Mesenchymal stem cell (in vitro differentiated cells and primary cell): Measurements from ENCODE around the gene GANC.

Experiments
- DNase-seq: peaks from one replicate; pipeline ENCODE4 v3.0.0-alpha.2; 2013
- H2AFZ ChIP-seq: one replicate; pipeline ENCODE4 v1.6.1; 2013; ENCODE audit warnings: low read depth, mild to moderate bottlenecking, control low read depth, inconsistent platforms, low read length, moderate library complexity
- H2AK5ac ChIP-seq: 2 replicates; pipeline ENCODE4 v1.6.1; 2013; ENCODE audit warnings: low read length, moderate library complexity, mild to moderate bottlenecking, inconsistent platforms; ENCODE audit not compliant: severe bottlenecking
- H2BK120ac ChIP-seq: one replicate; pipeline ENCODE4 v1.6.1; 2013; ENCODE audit warnings: low read depth, mild to moderate bottlenecking, inconsistent platforms, low read length, moderate library complexity
- H2BK12ac ChIP-seq, 2 experiments: one replicate each; pipeline ENCODE4 v1.6.1; 2013; ENCODE audit warnings: inconsistent platforms in 2 of 2, low read length in 2 of 2, mild to moderate bottlenecking in 2 of 2, moderate library complexity in 2 of 2, control low read depth in 1 of 2
- H2BK15ac ChIP-seq: one replicate; pipeline ENCODE4 v1.6.1; 2013; ENCODE audit warnings: mild to moderate bottlenecking, low read depth, inconsistent platforms; ENCODE audit not compliant: poor library complexity, severe bottlenecking
- H2BK5ac ChIP-seq: 2 replicates; pipeline ENCODE4 v1.6.1; 2013; ENCODE audit warnings: low read depth, mild to moderate bottlenecking, low read length, control low read depth, inconsistent platforms; ENCODE audit not compliant: poor library complexity, severe bottlenecking
- H3K14ac ChIP-seq, 2 experiments: one replicate each; pipeline ENCODE4 v1.6.1; 2013; ENCODE audit warnings: inconsistent platforms in 2 of 2, low read length in 2 of 2, control low read depth in 1 of 2, mild to moderate bottlenecking in 1 of 2, moderate library complexity in 1 of 2
- H3K18ac ChIP-seq, 2 experiments: one replicate each; pipeline ENCODE4 v1.6.1; 2013; ENCODE audit warnings: inconsistent platforms in 2 of 2, low read length in 2 of 2, control low read depth in 1 of 2, low read depth in 1 of 2, mild to moderate bottlenecking in 1 of 2
- H3K23ac ChIP-seq, 2 experiments: one replicate each; pipeline ENCODE4 v1.6.1; 2013; ENCODE audit warnings: inconsistent platforms in 2 of 2, low read length in 2 of 2, mild to moderate bottlenecking in 2 of 2, moderate library complexity in 2 of 2, control low read depth in 1 of 2
- H3K27ac ChIP-seq: 2 replicates; pipeline ENCODE4 v1.5.1; 2013; ENCODE audit warnings: mild to moderate bottlenecking, moderate library complexity, low read length, control low read depth, inconsistent platforms; ENCODE audit not compliant: poor library complexity, severe bottlenecking
- H3K27me3 ChIP-seq, 2 experiments: 2 replicates each; pipeline versions ENCODE4 v1.6.1 to v1.7.0; 2013; ENCODE audit warnings: low read length in 2 of 2, mild to moderate bottlenecking in 2 of 2, moderate library complexity in 2 of 2, control low read depth in 1 of 2, inconsistent platforms in 1 of 2; ENCODE audit not compliant: control insufficient read depth in 1 of 2, insufficient read depth in 1 of 2
- H3K36me3 ChIP-seq, 2 experiments: 2 replicates each; pipeline versions ENCODE4 v1.6.1 to v1.7.0; 2013; ENCODE audit warnings: low read length in 2 of 2, control low read depth in 1 of 2, inconsistent platforms in 1 of 2, low read depth in 1 of 2, mild to moderate bottlenecking in 1 of 2; ENCODE audit not compliant: insufficient read depth in 2 of 2, control insufficient read depth in 1 of 2
- H3K4ac ChIP-seq, 2 experiments: one replicate each; pipeline ENCODE4 v1.6.1; 2013; ENCODE audit warnings: inconsistent platforms in 2 of 2, low read length in 2 of 2, mild to moderate bottlenecking in 2 of 2, moderate library complexity in 2 of 2, control low read depth in 1 of 2, low read depth in 1 of 2
- H3K4me1 ChIP-seq: 2 replicates; pipeline ENCODE4 v1.6.1; 2013; ENCODE audit warnings: low read depth, low read length, control low read depth; ENCODE audit not compliant: control insufficient read depth, insufficient read depth
- H3K4me2 ChIP-seq: 2 replicates; pipeline ENCODE4 v1.6.1; 2013; ENCODE audit warnings: low read length, mild to moderate bottlenecking, inconsistent platforms; ENCODE audit not compliant: poor library complexity, severe bottlenecking
- H3K4me3 ChIP-seq, 2 experiments: 2 replicates each; pipeline versions ENCODE4 v1.5.1 to v1.7.0; 2013; ENCODE audit warnings: low read length in 2 of 2, mild to moderate bottlenecking in 2 of 2, control low read depth in 1 of 2, low read depth in 1 of 2; ENCODE audit not compliant: insufficient read depth in 1 of 2
- H3K79me1 ChIP-seq: replicated peaks from 2 replicates; pipeline ENCODE4 v1.6.1; 2013; ENCODE audit warnings: mild to moderate bottlenecking, control low read depth, low read length, inconsistent platforms; ENCODE audit not compliant: poor library complexity, severe bottlenecking
- H3K9ac ChIP-seq: 2 replicates; pipeline ENCODE4 v1.7.0; 2013; ENCODE audit warnings: mild to moderate bottlenecking, low read length, moderate library complexity
- H3K9me3 ChIP-seq: 2 replicates; pipeline ENCODE4 v1.7.0; 2013; ENCODE audit warnings: mild to moderate bottlenecking, low read length; ENCODE audit not compliant: control insufficient read depth
- H4K8ac ChIP-seq: one replicate; pipeline ENCODE4 v1.6.1; 2013; ENCODE audit warnings: inconsistent platforms, mild to moderate bottlenecking, low read length, moderate library complexity
- H4K91ac ChIP-seq: one replicate; pipeline ENCODE4 v1.6.1; 2013; ENCODE audit warnings: mild to moderate bottlenecking, low read length, inconsistent platforms
- WGBS: methylation state at CpG from one replicate; pipeline ENCODE4 v1.1.7; 2013; ENCODE audit warnings: mixed read lengths; 5-methylcytosine and 5-hydroxymethylcytosine counted together

GANC gene

DNA sequence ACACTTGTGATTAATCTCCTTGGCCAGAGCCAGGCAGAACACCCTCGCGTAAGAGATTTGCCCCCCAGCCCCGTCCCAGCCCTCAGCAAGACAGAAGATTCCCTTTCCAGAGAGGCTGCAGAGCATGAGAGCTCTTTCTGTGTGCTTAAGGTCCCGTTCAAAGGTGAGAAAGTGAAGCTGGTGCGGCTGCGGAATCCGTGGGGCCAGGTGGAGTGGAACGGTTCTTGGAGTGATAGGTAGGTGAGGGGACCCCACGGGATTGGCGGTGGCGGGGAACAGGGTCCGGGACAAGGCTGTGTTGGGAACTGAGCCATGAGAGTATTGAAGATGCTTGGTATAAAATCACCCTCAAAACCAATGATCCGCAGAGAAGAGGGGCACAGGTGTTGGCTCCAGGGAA, 121.1 kb downstream of the GANC start:
- H3K9me3 ChIP-seq, result no peaks in the 10 kb centered on the region
- no peak overlapping the region for H4K8ac ChIP-seq
- 84% methylated on average over 13 of the region's 13 CpGs for WGBS
- H2BK120ac ChIP-seq, result no peak overlapping the region
- H3K23ac ChIP-seq, result no peak overlapping the region
- no peak overlapping the region for H3K9ac ChIP-seq
- H4K91ac ChIP-seq, result no peak overlapping the region
- H3K4me1 ChIP-seq, result peaks cover 3% of the 10 kb centered on the region
- H3K18ac ChIP-seq, result peak overlapping the region in 1 of 2 experiments; percentile 11
- H3K27ac ChIP-seq, result no peak overlapping the region
- H3K36me3 ChIP-seq, result peaks cover 0 to 7% of the 10 kb centered on the region in 2 experiments
- no peak overlapping the region for H2BK15ac ChIP-seq
- H2BK12ac ChIP-seq, result peak overlapping the region in 1 of 2 experiments; percentile 18
- H3K79me1 ChIP-seq, result no peaks in the 10 kb centered on the region
- no peak for DNase-seq
- no peak overlapping the region for H3K4me2 ChIP-seq
- peaks cover 0 to 11% of the 10 kb centered on the region in 2 experiments for H3K27me3 ChIP-seq
- no peak overlapping the region for H2AFZ ChIP-seq
- H2BK5ac ChIP-seq, result no peak overlapping the region
- H2AK5ac ChIP-seq, result no peak overlapping the region
- no peak overlapping the region for H3K4ac ChIP-seq
- H3K4me3 ChIP-seq, result no peak overlapping the region
- no peak overlapping the region for H3K14ac ChIP-seq

DNA sequence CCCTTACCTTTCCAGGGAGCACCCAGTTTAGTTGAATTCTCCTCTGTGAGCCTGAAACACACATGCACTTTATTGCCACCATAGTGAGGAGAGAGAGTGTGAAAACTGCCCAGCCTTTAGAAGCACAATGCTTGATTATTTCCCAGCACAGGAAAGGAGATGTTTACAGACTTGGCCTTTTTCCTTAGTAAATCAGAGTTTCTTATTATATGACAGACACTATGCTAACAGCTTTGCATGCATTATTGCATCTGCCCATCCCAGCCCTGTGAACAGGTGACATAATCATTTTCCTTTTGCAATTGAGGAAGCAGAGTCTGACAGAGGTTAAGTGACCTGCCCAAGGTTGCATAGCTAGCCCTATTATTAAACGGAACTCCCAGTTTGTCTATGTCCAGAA, 122.8 kb downstream of the GANC start:
- H3K18ac ChIP-seq, result no peak overlapping the region
- H3K4me1 ChIP-seq, result peaks cover 3% of the 10 kb centered on the region
- no peak overlapping the region for H3K9ac ChIP-seq
- H3K27ac ChIP-seq, result no peak overlapping the region
- no peak overlapping the region for H3K4me3 ChIP-seq
- no peak overlapping the region for H2AK5ac ChIP-seq
- H2BK5ac ChIP-seq, result no peak overlapping the region
- H3K4ac ChIP-seq, result no peak overlapping the region
- H3K9me3 ChIP-seq, result no peaks in the 10 kb centered on the region
- WGBS, result 91% methylated on average over 1 of the region's 1 CpG
- no peak overlapping the region for H2BK12ac ChIP-seq
- no peak overlapping the region for H3K14ac ChIP-seq
- no peak overlapping the region for H3K23ac ChIP-seq
- peaks cover 0 to 8% of the 10 kb centered on the region in 2 experiments for H3K27me3 ChIP-seq
- no peak overlapping the region for H3K4me2 ChIP-seq
- H4K8ac ChIP-seq, result no peak overlapping the region
- H2AFZ ChIP-seq, result no peak overlapping the region
- no peak overlapping the region for H2BK15ac ChIP-seq
- DNase-seq, result no peak
- H3K36me3 ChIP-seq, result peaks cover 0 to 20% of the 10 kb centered on the region in 2 experiments
- no peak overlapping the region for H2BK120ac ChIP-seq
- H4K91ac ChIP-seq, result no peak overlapping the region
- no peaks in the 10 kb centered on the region for H3K79me1 ChIP-seq

DNA sequence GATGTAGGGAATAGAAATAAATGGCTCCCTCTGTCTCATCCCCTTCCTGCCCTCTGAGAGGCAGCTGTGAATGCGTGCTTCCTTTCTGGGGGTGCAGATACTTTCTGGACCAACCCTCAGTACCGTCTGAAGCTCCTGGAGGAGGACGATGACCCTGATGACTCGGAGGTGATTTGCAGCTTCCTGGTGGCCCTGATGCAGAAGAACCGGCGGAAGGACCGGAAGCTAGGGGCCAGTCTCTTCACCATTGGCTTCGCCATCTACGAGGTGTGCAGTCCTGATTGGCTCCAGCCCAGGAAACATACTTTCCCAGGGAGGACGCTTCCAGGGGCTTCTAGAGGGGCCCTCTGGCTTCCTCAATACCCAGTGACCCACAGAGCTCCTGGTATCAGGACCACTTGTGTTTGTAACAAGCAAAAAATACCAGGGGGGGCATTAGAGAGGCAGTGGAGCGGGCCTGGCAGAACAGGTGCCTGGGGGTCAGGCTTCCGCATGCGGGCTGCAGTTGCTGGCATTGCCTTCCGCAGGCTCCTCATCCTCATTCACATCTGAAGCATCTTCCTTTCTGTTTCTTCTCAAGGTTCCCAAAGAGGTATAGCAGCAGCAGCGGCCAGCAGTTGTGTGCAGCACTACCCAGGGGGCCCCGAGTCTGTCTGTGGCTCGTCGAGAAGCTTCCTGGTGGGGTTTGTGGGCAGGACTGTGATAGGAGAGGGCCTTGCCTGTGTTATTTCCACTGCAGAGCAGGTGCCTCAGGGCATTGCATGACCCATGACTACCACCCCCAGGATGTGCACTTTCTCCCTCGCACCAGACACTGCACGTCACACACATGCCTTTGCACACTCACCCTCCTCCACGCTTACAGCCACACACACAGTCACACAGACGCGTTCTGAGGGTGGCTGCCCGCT, 128.8 kb downstream of the GANC start:
- Histone ChIP-seq H3K23ac (no peak overlapping the region), H4K91ac (no peak overlapping the region), H3K9me3 (no peaks in the 10 kb centered on the region)

DNA sequence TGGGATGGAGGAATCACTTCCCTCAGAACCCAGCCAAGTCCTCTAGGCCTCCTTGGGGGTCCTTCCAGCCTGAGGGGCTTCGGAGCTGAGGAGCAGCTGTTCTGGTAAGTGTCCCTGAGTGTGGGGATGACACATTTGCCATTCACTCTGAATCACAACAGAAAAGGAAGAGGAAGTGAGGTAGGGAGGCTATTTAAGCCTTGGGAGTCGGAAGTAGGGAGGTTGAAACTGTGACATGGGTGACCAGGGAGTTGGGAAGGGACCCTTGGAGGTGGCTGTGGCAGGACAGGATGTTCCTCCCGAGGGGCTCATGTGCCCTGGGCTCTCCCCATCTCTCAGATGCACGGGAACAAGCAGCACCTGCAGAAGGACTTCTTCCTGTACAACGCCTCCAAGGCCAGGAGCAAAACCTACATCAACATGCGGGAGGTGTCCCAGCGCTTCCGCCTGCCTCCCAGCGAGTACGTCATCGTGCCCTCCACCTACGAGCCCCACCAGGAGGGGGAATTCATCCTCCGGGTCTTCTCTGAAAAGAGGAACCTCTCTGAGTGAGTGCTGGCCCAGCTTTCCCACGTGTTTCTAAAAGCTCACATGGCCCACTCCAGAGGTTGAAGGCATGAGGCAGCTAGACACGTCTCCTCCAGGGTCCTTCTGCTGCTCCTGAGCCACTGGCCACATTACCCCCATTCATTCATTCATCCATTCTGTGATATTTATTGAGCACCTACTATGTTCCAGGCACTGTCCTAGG, 129.6 kb downstream of the GANC start:
- DNase-seq, result no peak
- no peaks in the 10 kb centered on the region for H3K79me1 ChIP-seq
- H3K9me3 ChIP-seq, result no peaks in the 10 kb centered on the region
- H3K4me3 ChIP-seq, result no peak overlapping the region
- peak overlapping the region in 1 of 2 experiments; percentile 42 for H3K4ac ChIP-seq
- no peak overlapping the region for H3K23ac ChIP-seq
- no peak overlapping the region for H2BK5ac ChIP-seq
- H3K27me3 ChIP-seq, result no peaks in the 10 kb centered on the region
- no peak overlapping the region for H2BK12ac ChIP-seq
- H3K27ac ChIP-seq, result no peak overlapping the region
- H3K4me1 ChIP-seq, result no peaks in the 10 kb centered on the region
- H2BK15ac ChIP-seq, result no peak overlapping the region
- H2AFZ ChIP-seq, result no peak overlapping the region
- H4K8ac ChIP-seq, result no peak overlapping the region
- no peak overlapping the region for H3K4me2 ChIP-seq
- no peak overlapping the region for H4K91ac ChIP-seq
- H2BK120ac ChIP-seq, result no peak overlapping the region
- no peak overlapping the region for H3K18ac ChIP-seq
- no peak overlapping the region for H3K9ac ChIP-seq
- H3K14ac ChIP-seq, result no peak overlapping the region
- WGBS, result 89% methylated on average over 15 of the region's 15 CpGs
- H3K36me3 ChIP-seq, result peaks cover 3 to 48% of the 10 kb centered on the region in 2 experiments
- H2AK5ac ChIP-seq, result no peak overlapping the region

More for the DNA sequence above, 128.8 kb downstream of the GANC start:
- Histone ChIP-seq H2BK12ac (no peak overlapping the region), H3K9ac (no peak overlapping the region), H3K4ac (peak overlapping the region in 1 of 2 experiments; percentile 42), H3K36me3 (peaks cover 1 to 48% of the 10 kb centered on the region in 2 experiments), H3K27me3 (no peaks in the 10 kb centered on the region), H2BK120ac (no peak overlapping the region), H4K8ac (no peak overlapping the region), H3K18ac (no peak overlapping the region), H3K14ac (no peak overlapping the region), H2AK5ac (no peak overlapping the region), H3K4me1 (no peaks in the 10 kb centered on the region), H3K4me3 (no peak overlapping the region), H2AFZ (no peak overlapping the region), H2BK5ac (no peak overlapping the region), H3K79me1 (no peaks in the 10 kb centered on the region), H2BK15ac (no peak overlapping the region), H3K27ac (no peak overlapping the region), H3K4me2 (no peak overlapping the region)
- 84% methylated on average over 22 of the region's 24 CpGs for WGBS
- no peak for DNase-seq
